SU-DHL-6 (cell line): ENCODE results near the gene CXCR4.

ENCODE experiments used
- CTCF ChIP-seq: fragments of 200-600 bp; sonication (generic); IDR thresholded peaks from one replicate; pipeline ENCODE4 v1.5.1; 2017; ENCODE audit warnings: antibody characterized with exemption, mild to moderate bottlenecking, low read length, moderate library complexity; ENCODE audit not compliant: insufficient read depth, poor library complexity, severe bottlenecking
- EZH2phosphoT487 ChIP-seq: fragments of 200-600 bp; sonication (generic), shearing (Covaris generic); conservative IDR thresholded peaks from 2 replicates; pipeline ENCODE4 v1.6.1; 2018; ENCODE audit warnings: mild to moderate bottlenecking, antibody characterized with exemption, low read length, moderate library complexity, mixed read lengths

- TF ChIP-seq EZH2phosphoT487 (no peak), CTCF (no peak)
Measured at GRCh38 chr2:136151021-136151971, 33.3 kb upstream of the CXCR4 start.
